HG02763 (cell line): ENCODE data around the gene TRPV6.

Experiments used
- ATAC-seq: cut with Tn5 transposase; IDR thresholded peaks from one replicate; pipeline ENCODE4 v1.9.1; 2021; ENCODE audit warnings: mild to moderate bottlenecking, moderate library complexity; ENCODE audit not compliant: unreplicated experiment

TRPV6 gene

GRCh38 chr7:142885311-142886230 is at the start of gene TRPV6:
Gene TRPV6, minus strand, starts transcription at chr7:142885745.
- no peak for ATAC-seq

- no peak for ATAC-seq
Observed at GRCh38 chr7:142934056-142934455, 48.5 kb upstream of the TRPV6 start.

- no peak for ATAC-seq
Observed at GRCh38 chr7:142933624-142934023, 48.1 kb upstream of the TRPV6 start, which contains the start of gene TRPV5. Gene TRPV5, minus strand, starts transcription at chr7:142933746. Its CDS starts 287 bp downstream, at chr7:142933459.

GRCh38 chr7:142933092-142933475 is 47.5 kb upstream of the TRPV6 start:
- no peak for ATAC-seq

- ATAC-seq = no peak
Observed at GRCh38 chr7:142932386-142933091, 47.0 kb upstream of the TRPV6 start.

- no peak for ATAC-seq
Observed at GRCh38 chr7:142930126-142930730, 44.7 kb upstream of the TRPV6 start.

GRCh38 chr7:142927949-142928348 is 42.4 kb upstream of the TRPV6 start:
- no peak for ATAC-seq

- ATAC-seq = no peak
Observed at GRCh38 chr7:142927085-142927745, 41.7 kb upstream of the TRPV6 start.

- ATAC-seq = no peak
Observed at GRCh38 chr7:142925413-142925812, 39.9 kb upstream of the TRPV6 start.

GRCh38 chr7:142923391-142923790 is 37.8 kb upstream of the TRPV6 start:
- no peak for ATAC-seq

- no peak for ATAC-seq
Observed at GRCh38 chr7:142919656-142920055, 34.1 kb upstream of the TRPV6 start.

GRCh38 chr7:142918901-142919300 is 33.4 kb upstream of the TRPV6 start:
- ATAC-seq = no peak

- ATAC-seq = no peak
Observed at GRCh38 chr7:142917447-142917846, 31.9 kb upstream of the TRPV6 start.

GRCh38 chr7:142916508-142916907 is 31.0 kb upstream of the TRPV6 start:
- no peak for ATAC-seq

- no peak for ATAC-seq
Observed at GRCh38 chr7:142915315-142915714, 29.8 kb upstream of the TRPV6 start.

GRCh38 chr7:142914121-142914520 is 28.6 kb upstream of the TRPV6 start:
- ATAC-seq = no peak

- no peak for ATAC-seq
Observed at GRCh38 chr7:142913566-142913965, 28.0 kb upstream of the TRPV6 start.

- no peak for ATAC-seq
Observed at GRCh38 chr7:142913051-142913450, 27.5 kb upstream of the TRPV6 start.

- no peak for ATAC-seq
Observed at GRCh38 chr7:142910481-142910880, 24.9 kb upstream of the TRPV6 start.

- ATAC-seq = no peak
Observed at GRCh38 chr7:142910031-142910433, 24.5 kb upstream of the TRPV6 start.
